Sigmoid colon (tissue), 7 donors: ENCODE measurements around the gene RNU1-3. TPM values are rescaled to one million over a fixed set of nuclear protein-coding genes. Genes with fewer than 3 reads are reported as not detected.
A peak's percentile ranks its signal among the peaks of the same experiment; 100 is the strongest.
"Not testable (repeated sequence)": the region's sequence is repeated elsewhere in the genome, so short reads cannot be mapped to it uniquely, and the experiment has no call there.

Source experiments
- DNase-seq: peaks from one replicate; pipeline ENCODE4 v3.0.0-alpha.2; 2019
- H3K27ac ChIP-seq, 4 donors: fragments of 200-600 bp; sonication (generic); one replicate each; pipeline ENCODE4 v1.5.1; 2016 to 2019; ENCODE audit warnings: mild to moderate bottlenecking in 1 of 4
- H3K27me3 ChIP-seq, 3 donors: fragments of 200-600 bp; sonication (generic); one replicate each; pipeline ENCODE4 v1.5.1; 2019; ENCODE audit warnings: mild to moderate bottlenecking in 1 of 3
- H3K36me3 ChIP-seq, 4 donors: fragments of 200-600 bp; sonication (generic); one replicate each; pipeline ENCODE4 v1.5.1; 2016 to 2019
- H3K4me1 ChIP-seq, 4 donors: fragments of 200-600 bp; sonication (generic); one replicate each; pipeline ENCODE4 v1.5.1; 2017 to 2019
- H3K4me3 ChIP-seq, 4 donors: fragments of 200-600 bp; sonication (generic); one replicate each; pipeline ENCODE4 v1.5.1; 2017 to 2019; ENCODE audit warnings: mild to moderate bottlenecking in 2 of 4, moderate library complexity in 1 of 4
- H3K9me3 ChIP-seq, 4 donors: fragments of 200-600 bp in 3 of 4; sonication (generic) in 3 of 4; one replicate each; pipeline versions ENCODE4 v1.5.1 to v1.6.1; 2013 to 2019
- EP300 ChIP-seq, 4 donors: sonication (generic); formaldehyde crosslinking; IDR thresholded peaks; one replicate each; pipeline ENCODE4 v1.6.1; 2017; ENCODE audit warnings: antibody characterized with exemption in 4 of 4
- POLR2A ChIP-seq, 2 donors: fragments of 450-650 bp; IDR thresholded peaks; one replicate each; pipeline ENCODE4 v1.6.1; 2016; ENCODE audit warnings: antibody characterized with exemption in 2 of 2, mild to moderate bottlenecking in 2 of 2, moderate library complexity in 2 of 2
- POLR2AphosphoS5 ChIP-seq, 4 donors: sonication (generic); formaldehyde crosslinking; IDR thresholded peaks; one replicate each; pipeline ENCODE4 v1.6.1; 2017; ENCODE audit warnings: antibody characterized with exemption in 4 of 4
- WGBS, 2 donors: extraction: QIAGEN DNeasy Blood & Tissue Kit; methylation state at CpG; one replicate each; pipeline ENCODE4 v1.1.7; 2013; 5-methylcytosine and 5-hydroxymethylcytosine counted together
- intact Hi-C: fragments of 100-400 bp; cut with DNase I; formaldehyde crosslinking; loops from one replicate; pipeline ENCODE4 v1.15.1; 2023
- polyA plus RNA-seq, 3 donors: library from polyadenylated mRNA; stranded (reverse); fragments of 200-250 nt; gene quantifications; one replicate each; pipeline ENCODE4 v1.2.3, GENCODE V29; 2013
- total RNA-seq, 4 donors: library from RNA; depleted of rRNA; stranded (reverse); fragments of >200 nt; gene quantifications; one replicate each; pipeline ENCODE4 v1.1.0, GENCODE V29; 2016
- TF ChIP-seq, protein P1 (sequence below), 4 experiments: fragments of 450-650 bp in 3 of 4; fragments of 200-600 bp in 1 of 4; IDR thresholded peaks; one replicate each; pipeline ENCODE4 v1.5.1; 2016 to 2019; ENCODE audit warnings: antibody characterized with exemption in 4 of 4, mild to moderate bottlenecking in 3 of 4, moderate library complexity in 2 of 4
- donor health status: healthy with polysubstance abuse.
- donor health status: Bipolar disorder and iron deficiency.
- donor health status: healthy.

Gene RNU1-3
- total and polyA plus RNA-seq, 7 donors, result under 0.01 TPM; not detected in 3

GRCh38 chr1:16644482-16645270 is 22.1 kb downstream of the RNU1-3 start:
- Histone ChIP-seq H3K4me1 (peaks cover 0 to 37% (median 31%) of the 10 kb centered on the region in 4 donors), H3K27ac (peak overlapping the region; percentile 79 to 83 (median 80)), H3K27me3 (peaks cover 0 to 12% (median 0%) of the 10 kb centered on the region in 3 donors), H3K4me3 (peak overlapping the region; percentile 48 to 62 (median 60))
- H3K36me3 ChIP-seq, H3K9me3 ChIP-seq: not testable (repeated sequence)
- TF ChIP-seq, protein P1, sequence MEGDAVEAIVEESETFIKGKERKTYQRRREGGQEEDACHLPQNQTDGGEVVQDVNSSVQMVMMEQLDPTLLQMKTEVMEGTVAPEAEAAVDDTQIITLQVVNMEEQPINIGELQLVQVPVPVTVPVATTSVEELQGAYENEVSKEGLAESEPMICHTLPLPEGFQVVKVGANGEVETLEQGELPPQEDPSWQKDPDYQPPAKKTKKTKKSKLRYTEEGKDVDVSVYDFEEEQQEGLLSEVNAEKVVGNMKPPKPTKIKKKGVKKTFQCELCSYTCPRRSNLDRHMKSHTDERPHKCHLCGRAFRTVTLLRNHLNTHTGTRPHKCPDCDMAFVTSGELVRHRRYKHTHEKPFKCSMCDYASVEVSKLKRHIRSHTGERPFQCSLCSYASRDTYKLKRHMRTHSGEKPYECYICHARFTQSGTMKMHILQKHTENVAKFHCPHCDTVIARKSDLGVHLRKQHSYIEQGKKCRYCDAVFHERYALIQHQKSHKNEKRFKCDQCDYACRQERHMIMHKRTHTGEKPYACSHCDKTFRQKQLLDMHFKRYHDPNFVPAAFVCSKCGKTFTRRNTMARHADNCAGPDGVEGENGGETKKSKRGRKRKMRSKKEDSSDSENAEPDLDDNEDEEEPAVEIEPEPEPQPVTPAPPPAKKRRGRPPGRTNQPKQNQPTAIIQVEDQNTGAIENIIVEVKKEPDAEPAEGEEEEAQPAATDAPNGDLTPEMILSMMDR (IDR thresholded peaks at IDR 0.05), result peak in 1 of 4 experiments; percentile 45
- peak in 1 of 2 donors; percentile 6 for TF ChIP-seq POLR2A (IDR thresholded peaks at IDR 0.05)
- peak; percentile 82 to 95 (median 84) for TF ChIP-seq POLR2AphosphoS5 (IDR thresholded peaks at IDR 0.05)
- peak in 1 of 4 donors; percentile 66 for TF ChIP-seq EP300 (IDR thresholded peaks at IDR 0.05)
- intact Hi-C loops, result loop anchor here (2.0 kb wide), 1 partner anchor 32 kb away; the partner anchor contains the start of gene NBPF1
- DNase-seq, result peak; percentile 99
- 3 to 10% methylated on average over 61 of the region's 61 CpGs for WGBS, 2 donors

DNA sequence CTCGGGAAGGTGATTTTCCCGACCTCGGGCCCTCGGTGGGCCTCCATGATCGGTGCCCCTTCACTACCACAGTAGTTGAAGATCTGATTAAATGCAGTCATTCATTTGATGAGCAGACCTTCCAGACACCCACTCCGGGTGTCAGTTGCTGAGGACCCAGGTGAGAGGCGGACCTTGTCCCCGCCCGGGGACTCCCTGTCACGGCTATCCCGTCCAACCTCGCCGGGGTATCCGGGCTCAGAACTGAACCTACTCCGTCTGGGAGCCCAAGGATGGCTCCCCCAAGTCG is 22.6 kb downstream of the RNU1-3 start:
- no peak for DNase-seq
- Histone ChIP-seq H3K9me3 (no peaks in the 10 kb centered on the region), H3K36me3 (peaks cover 0 to 6% (median 0%) of the 10 kb centered on the region in 4 donors), H3K4me1 (peaks cover 0 to 37% (median 32%) of the 10 kb centered on the region in 4 donors), H3K27ac (peak overlapping the region; percentile 79 to 83 (median 80)), H3K4me3 (peak overlapping the region; percentile 48 to 62 (median 60)), H3K27me3 (peaks cover 0 to 12% (median 0%) of the 10 kb centered on the region in 3 donors)
- 0 to 1% methylated on average over 16 of the region's 16 CpGs for WGBS, 2 donors
- TF ChIP-seq, protein P1 (IDR thresholded peaks at IDR 0.05), result no peak
- intact Hi-C loops, result loop anchor here (2.0 kb wide), 1 partner anchor 31 kb away; the partner anchor contains the start of gene NBPF1

GRCh38 chr1:16643476-16644192 is 23.1 kb downstream of the RNU1-3 start:
- Histone ChIP-seq H3K4me3 (peak overlapping the region; percentile 48 to 62 (median 60)), H3K27me3 (peaks cover 0 to 12% (median 0%) of the 10 kb centered on the region in 3 donors), H3K27ac (peak overlapping the region; percentile 79 to 83 (median 80)), H3K4me1 (peaks cover 0 to 37% (median 32%) of the 10 kb centered on the region in 4 donors)
- not testable (repeated sequence) for H3K36me3 ChIP-seq, H3K9me3 ChIP-seq
- intact Hi-C loops, result loop anchor here (2.0 kb wide), 1 partner anchor 31 kb away; the partner anchor contains the start of gene NBPF1
- 15 to 25% methylated on average over 12 of the region's 12 CpGs for WGBS, 2 donors
- DNase-seq, result peak; percentile 73

DNA sequence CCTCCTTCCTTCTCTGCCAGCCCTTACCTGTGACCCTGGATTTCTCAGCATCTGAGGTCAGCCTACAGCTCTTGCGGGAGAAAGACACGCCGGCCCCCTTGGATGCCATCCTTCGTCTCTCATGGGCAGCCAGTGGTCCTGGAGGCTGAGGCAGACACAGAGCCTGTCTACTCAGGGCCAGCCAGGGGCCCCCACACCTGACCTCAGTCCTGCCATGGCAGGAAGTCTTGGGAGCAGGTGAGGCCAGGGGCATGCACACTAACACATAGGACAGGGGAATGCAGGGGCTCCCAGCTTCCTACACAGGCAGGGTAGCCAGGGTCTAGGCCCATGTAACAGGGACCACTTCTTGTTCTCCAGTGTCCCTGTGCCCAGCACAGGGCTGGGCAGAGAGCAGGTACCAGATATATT is 23.7 kb downstream of the RNU1-3 start:
- H3K36me3 ChIP-seq, H3K9me3 ChIP-seq, intact Hi-C loops, H3K27me3 ChIP-seq: not testable (repeated sequence)
- peak overlapping the region in 1 of 4 donors; percentile 62 for H3K4me3 ChIP-seq
- H3K4me1 ChIP-seq, result peaks cover 0 to 37% (median 32%) of the 10 kb centered on the region in 4 donors
- WGBS, 2 donors, result 74 to 92% methylated on average over 4 of the region's 4 CpGs
- peak overlapping the region in 1 of 4 donors; percentile 21 for H3K27ac ChIP-seq
- peak; percentile 80 for DNase-seq

DNA sequence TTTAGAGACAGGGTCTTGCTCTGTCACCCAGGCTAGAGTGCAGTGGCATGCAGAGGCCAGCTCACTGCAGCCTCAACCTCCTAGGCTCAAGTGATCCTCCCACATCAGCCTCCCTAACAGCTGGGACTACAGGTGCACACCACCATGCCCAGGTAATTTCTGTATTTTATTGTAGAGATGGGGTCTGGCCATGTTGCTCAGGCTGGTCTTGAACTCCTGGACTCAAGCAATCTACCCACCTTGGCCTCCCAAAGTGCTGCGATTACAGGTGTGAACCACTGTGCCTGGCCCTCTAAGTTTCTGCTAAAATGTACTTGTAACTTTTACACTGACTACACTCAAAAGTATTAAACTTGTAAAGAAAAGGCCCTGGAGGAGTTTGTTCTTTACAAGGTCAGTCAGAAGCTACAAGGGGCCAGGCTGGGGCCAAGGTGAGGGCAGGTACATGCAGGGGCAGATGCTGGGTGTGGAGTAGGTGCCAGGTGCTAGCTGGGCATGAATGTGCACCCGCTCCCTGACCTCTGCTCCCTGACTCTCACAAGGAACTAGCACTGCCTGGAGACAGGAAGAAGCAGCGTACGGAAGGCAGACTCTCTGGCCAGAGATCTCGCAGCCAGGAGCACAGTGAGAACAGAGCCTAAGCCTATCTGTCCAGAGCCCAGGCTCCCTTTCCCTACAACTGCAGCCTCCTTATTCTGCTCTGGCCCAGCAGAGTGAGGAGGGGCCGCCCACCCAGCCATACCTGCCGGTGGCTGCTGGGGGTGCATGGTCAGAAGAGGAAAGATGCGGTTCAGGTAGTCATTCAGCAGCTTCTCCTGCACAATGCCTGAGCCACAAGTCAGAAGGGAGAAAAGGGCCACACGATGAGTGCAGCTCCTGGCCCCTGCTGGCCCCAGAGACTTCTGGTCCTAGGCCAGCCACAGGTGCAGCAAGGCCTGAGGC is 24.5 kb downstream of the RNU1-3 start:
- peak; percentile 69 for DNase-seq
- H3K4me3 ChIP-seq, result not testable (repeated sequence)

GRCh38 chr1:16641159-16641975 is 25.4 kb downstream of the RNU1-3 start:
- peaks cover 0 to 34% (median 32%) of the 10 kb centered on the region in 4 donors for H3K4me1 ChIP-seq
- 90 to 95% methylated on average over 8 of the region's 8 CpGs for whole genome bisulfite sequencing, 2 donors
- H3K4me3 ChIP-seq, H3K9me3 ChIP-seq, H3K27me3 ChIP-seq, H3K27ac ChIP-seq, intact Hi-C loops, DNase-seq, H3K36me3 ChIP-seq: not testable (repeated sequence)

More for the DNA sequence above, 24.5 kb downstream of the RNU1-3 start:
- H3K27ac ChIP-seq, result peak overlapping the region in 1 of 4 donors; percentile 21
- H3K27me3 ChIP-seq, H3K9me3 ChIP-seq, intact Hi-C loops, H3K36me3 ChIP-seq: not testable (repeated sequence)
- 22 to 77% methylated on average over 9 of the region's 9 CpGs for WGBS, 2 donors
- peaks cover 0 to 34% (median 32%) of the 10 kb centered on the region in 4 donors for H3K4me1 ChIP-seq

DNA sequence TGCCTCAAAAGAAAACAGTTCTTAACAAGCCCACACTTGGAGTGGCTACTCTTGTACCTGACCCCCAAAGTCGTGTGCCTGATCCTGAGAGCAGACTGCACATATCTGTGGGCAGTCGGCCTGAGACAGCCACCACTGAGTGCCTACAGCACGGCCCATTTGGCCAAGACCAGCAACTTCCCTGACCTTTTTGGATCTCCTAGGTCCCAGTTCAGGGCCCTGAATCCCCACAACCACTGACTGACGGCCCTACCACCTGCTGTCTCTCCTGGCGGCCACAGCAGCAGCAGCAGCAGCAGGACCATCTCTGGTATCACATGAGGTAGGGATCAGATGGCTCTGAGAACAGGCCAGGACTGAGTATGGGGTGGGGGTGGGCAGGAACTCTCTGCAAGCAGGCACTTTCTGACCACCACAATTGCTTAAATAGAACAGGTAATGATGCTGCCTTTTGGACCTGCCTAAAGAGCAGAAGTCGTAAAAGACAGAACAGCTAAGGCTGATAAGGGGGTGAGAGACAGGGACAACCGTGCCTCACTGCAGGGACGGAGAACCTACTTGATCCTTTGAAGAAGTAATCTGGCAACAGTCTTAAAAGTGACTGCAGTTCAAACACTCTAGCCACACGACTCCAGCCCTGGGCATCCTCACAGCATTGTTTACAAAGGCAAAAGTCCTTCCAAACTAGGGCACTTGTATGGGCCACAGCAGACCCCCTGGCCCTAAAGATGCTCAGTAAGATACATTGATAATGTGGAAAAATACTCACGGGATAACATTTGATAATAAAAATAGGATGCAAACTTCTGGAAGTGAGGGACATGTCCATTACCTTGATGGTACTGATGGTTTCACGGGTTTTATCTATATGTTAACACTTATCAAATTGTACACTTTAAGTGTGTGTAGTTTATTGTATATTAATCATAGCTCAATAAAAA is 27.4 kb downstream of the RNU1-3 start:
- DNase-seq, result peak; percentile 68
- H3K27me3 ChIP-seq, H3K27ac ChIP-seq, H3K9me3 ChIP-seq, intact Hi-C loops, H3K4me3 ChIP-seq: not testable (repeated sequence)
- WGBS, 2 donors, result 71 to 80% methylated on average over 11 of the region's 11 CpGs
- H3K36me3 ChIP-seq, result peaks cover 0 to 13% (median 0%) of the 10 kb centered on the region in 4 donors
- H3K4me1 ChIP-seq, result peaks cover 0 to 27% (median 24%) of the 10 kb centered on the region in 4 donors
